GM20431 (cell line): Measurements from ENCODE around the gene DCUN1D2.
"Not testable (repeated sequence)": the region's sequence is repeated elsewhere in the genome, so short reads cannot be mapped to it uniquely, and the experiment has no call there.

Experiments
- in situ Hi-C: fragments of 300-500 bp; cut with MseI, MboI; formaldehyde crosslinking; loops from one replicate; pipeline ENCODE4 v1.15.0; 2020; ENCODE audit warnings: low sequenced_read_pairs; ENCODE audit not compliant: unreplicated experiment

The DCUN1D2 gene

DNA sequence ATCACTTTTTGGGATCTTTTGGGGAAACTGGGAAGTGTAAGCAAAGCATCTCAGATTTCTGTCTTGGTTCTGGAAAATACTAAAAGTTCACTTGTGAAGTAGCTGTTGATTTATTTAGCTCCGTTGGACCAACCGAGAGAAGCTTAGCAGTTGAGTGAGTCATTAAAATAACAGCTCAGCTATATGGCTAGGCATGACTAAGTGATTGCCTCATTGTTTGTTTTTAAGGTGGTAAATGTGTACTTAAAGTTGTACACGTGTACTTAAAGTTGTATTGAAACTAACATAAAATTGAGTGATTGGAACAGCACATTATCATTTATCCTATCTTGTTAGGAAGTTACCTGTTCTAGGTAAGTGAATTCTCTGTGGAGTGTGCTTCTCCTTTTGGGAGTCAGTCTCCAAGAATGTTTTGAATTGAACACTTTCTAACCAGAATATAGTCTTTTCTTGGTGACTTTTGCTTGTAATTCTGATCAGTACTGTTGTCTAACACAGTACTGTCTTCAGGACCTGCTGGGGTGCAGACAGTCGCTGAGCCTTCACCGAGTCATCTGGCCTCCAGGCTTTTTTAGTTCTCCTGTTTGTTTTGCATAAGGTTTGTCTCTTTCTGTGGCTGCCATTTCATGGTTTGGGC lies 2.9 kb upstream of the DCUN1D2 start:
- in situ Hi-C loops: no loop called here

DNA sequence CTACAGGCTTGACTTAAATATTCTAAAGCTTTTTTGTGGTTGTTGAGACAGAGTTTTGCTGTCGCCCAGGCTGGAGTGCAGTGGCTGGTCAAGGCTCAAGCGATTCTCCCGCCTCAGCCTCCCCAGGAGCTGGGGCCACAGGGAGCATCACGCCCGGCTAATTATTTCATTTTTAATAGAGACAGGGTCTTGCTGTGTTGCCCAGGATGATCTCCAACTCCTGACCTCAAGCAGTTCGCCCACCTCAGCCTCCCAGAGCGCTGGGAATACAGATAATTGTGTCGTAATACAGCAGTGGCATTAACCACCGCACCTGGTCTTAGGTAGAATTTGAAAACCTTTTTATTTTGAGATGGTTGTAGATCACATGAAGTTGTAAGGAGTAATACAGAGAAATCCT lies 1.5 kb upstream of the DCUN1D2 start:
- in situ Hi-C loops: no loop called here

DNA sequence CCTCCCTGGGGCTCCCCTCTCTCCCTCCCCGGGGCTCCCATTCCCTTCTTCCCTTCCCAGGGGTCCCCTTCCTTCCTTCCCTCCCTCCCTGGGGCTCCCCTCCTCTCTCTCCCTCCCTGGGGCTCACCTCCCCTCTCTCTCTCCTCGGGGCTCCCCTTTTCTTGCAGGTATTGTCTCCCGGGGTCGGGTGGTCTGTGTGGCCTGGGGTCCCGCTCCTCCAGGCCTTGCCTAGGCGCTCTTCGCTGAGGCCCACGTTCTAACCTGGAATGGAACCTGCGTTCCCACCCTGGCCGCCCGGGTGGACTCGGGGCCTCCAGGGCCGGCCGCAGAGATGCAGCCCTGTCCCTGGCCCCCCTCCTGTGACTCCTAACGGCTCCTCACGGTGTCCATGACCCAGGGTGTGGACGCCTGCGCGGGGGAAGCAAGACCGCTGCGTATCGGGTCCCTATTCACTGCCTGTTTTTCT lies 940 bp upstream of the DCUN1D2 start:
- in situ Hi-C loops: no loop called here

DNA sequence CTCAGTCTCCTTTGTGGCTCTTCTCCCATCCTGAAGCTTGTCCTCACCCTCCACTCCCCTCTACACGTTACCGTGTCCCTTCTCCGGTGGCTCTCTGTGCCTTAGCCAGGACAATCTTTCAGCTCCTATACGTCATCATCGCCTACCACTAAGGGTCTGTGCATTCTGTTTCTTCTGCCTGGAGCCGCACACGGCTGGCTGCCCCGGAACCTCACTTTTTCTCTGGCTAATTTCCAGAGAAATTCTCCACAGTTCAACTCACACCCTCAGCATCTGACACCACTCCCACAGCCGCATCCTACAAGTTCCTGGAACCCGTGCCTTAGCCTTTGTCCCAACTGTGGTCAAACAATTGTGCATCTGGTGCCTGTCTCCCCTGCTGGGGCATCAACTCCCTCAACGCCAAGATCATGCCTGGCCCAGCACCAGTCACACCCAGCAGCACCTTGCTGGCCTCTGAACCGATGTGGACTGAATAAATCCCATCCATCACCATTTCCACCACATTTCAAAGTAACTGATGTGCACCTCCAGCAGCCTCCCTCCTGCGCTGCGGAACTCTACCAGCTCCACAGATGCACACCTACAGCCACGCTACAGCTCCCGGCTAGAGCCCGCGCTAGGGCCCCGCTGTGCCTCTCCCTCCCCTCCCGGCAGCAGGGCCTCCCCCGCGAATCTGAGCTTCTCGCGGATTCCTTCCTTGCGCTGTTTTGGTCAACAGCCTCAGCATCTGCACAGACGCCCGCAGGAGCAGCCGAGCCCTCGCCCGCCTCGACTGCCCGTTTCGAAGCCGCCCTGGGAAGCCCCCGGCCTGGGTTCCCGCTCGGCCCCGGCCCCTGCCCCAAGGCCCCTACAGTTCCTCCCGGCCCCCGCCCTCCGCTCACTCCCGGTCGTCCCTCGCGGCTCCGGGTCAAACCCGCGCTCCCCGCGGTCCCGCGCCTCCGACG lies 689 bp downstream of the DCUN1D2 start:
- in situ Hi-C loops: no loop called here

DNA sequence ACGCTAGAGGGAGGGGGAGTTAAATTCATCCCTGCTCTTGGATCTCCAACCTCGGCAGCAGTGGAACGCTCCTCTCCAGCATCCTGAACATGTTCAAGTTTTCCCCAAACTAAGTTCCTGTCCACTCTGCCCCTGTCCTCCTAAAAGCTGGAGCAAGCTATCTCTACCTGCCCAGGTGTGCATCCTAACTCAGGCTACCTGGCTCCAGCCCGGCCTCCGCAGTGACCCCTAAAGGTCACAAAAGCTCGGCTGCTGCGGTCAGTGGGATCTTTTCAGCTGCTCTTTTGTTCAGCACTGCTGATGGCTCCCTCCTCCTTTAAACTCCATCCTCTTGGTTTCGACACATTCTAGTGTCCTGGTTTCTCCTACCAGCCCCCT lies 1.4 kb downstream of the DCUN1D2 start:
- in situ Hi-C loops: no loop called here

DNA sequence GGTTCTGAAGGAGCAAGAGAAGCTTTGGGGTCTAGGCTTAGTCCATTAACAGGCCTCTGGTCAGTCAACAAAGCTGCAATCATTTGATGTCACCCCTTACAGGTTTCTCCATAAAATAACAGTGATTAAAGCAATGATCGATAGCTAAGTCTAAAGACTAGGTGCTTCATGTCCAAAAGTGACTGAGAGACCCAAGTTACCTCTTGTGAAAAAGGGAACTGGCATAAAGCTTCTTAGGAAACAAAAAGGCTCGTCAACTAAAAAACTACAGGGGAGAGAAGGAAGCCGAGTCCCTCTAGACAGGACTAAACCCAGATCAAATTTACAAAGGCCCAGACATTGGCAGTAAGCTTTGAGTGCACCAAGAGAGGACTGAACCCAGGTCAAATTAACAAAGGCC lies 2.2 kb downstream of the DCUN1D2 start:
- in situ Hi-C loops: no loop called here

DNA sequence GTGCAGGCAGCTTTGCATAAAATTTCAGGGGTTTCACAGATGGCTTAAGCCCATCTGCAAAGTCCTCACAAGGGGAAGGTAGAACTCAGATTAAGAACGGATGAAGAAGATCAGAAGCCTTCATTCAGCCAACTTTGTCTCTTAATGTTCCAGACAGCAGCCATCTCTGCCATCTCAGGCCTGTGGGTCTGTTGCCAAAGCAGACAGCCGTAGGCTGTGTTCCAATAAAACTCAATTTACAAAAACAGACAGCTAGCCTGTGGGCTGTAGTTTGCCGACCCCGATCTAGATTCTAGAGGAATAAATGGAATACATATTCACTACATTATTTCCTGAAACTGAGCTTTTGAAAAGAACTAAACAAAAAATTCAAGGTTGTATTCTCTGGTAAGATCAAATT lies 3.8 kb downstream of the DCUN1D2 start:
- in situ Hi-C loops: no loop called here

DNA sequence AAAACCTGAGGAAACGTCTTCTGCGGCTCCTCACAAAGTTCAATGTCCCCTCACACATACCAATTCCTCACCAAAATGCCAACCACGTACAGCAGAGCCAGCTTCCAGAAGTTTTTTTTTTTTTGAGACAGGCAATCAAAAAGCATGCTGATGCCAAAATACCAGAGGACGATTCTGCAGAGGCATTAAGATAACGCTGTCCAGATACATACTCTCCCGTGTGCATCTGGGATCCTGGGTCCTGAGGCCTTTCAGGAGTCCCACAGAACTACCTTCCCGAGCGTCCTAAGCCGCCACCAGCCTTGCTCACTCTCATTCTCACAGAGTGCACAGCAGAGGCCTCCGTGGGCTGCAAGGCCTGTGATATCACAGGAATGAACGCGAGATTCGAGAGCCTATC lies 5.0 kb downstream of the DCUN1D2 start:
- in situ Hi-C loops: no loop called here

DNA sequence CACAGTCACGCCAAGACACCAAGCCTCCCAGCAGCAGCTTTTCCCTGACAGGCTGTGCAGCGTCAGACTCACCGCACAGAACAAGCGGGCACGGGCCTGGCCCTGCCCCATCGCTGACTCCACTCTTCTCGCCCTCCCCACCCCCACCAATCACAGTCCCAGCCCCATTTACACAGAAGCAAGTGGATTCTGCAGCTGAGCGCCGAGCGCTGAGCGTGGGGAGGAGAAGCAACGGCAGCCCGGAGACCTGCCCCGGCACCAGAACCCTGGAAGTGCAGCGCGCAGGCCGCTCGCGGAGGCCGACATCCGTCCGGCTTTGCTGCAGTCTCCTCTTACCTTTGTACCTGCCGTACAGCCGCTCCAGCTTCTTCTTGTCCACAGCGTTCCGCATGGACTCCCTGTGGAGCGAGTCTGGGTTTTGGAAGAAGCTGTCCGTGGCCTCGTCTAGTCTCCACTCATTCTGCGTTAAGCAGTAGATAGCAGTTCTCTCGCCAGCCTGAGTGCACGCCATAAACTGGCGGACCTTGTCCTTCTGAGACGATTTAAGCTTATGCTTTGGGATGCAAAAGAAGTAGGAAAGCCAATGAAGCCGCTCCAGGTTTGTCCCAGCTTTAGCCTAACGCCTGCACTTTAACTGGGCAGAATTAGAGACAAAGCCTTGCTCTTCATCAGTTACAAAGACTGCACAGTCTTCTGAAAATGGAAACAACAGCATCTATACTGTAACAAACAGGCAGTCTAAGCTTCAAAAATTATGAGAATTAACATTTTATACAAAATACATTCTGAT lies 6.8 kb downstream of the DCUN1D2 start:
- in situ Hi-C loops: no loop called here

DNA sequence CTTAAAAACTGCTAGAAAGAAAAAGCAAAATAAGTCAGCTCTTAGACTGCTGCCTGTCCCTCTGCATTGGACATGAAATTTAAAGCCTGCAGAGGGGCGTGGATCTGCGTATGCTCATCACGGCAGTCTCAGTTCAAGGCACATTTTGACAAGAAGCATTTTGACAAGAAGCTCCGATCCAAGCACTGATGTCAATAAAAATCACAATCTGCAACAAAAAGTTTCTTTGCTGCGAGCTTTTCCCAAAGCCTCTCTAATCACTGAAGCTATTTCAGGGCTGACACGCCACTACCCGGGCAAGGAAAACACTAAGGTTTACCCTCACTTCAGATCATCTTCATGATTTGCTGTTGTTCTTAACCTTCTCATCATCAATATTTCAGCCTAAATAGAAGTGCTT lies 7.4 kb downstream of the DCUN1D2 start:
- in situ Hi-C loops: no loop called here

DNA sequence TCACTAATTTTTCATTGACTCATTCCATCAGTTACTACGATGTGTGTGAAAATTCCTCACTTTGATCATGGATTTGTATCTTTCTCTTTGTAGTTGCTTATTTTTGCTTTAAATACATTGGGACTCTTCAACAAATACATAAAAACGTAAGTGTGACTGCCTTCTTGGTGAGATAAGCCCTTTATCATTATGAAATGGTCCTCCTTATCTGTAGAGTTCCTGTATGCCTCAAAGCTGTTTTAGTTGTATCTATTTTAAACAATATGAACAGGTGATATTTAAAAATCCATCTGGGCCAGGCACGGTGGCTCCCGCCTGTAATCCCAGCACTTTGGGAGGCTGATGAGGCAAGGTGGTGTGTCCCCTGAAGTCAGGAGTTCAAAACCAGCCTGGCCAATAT lies 11.3 kb downstream of the DCUN1D2 start:
- in situ Hi-C loops: no loop called here

DNA sequence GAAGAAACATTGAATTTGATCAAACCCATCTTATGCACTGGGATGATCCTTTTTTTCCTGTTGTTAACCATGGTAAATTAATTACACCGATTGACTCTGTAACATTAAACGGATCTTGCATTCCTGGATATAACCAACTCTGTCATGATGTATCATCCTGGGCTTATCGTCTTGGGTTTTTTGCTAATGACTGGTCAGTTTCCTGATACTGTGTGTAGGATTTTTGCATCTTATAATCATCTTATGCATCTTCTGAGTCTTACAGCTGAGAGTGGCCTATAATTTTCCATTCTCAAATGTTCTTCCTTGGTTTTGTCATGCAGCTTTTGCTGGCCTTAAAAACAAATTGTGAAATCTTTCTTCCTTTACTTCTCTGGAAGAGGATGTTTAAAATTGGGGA lies 12.8 kb downstream of the DCUN1D2 start:
- in situ Hi-C loops: no loop called here

DNA sequence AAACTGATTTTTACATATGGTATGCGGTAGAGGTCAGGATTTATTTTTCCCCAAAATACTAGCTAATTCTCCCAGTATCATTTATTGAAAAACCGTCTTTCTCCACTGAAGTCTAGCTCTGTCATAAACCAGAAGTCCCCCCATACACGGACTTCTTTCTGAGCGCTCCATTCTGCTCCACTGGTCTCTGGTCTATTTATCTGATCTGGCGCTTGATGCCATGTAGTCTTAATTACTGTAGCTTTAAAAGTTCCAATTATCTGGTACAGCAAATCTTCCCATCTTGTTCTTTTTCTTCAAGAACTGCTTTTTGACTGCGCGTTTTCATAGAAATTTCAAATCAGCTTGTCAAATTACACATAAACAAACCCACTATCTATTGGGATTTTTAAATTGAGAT lies 13.7 kb downstream of the DCUN1D2 start:
- in situ Hi-C loops: no loop called here

DNA sequence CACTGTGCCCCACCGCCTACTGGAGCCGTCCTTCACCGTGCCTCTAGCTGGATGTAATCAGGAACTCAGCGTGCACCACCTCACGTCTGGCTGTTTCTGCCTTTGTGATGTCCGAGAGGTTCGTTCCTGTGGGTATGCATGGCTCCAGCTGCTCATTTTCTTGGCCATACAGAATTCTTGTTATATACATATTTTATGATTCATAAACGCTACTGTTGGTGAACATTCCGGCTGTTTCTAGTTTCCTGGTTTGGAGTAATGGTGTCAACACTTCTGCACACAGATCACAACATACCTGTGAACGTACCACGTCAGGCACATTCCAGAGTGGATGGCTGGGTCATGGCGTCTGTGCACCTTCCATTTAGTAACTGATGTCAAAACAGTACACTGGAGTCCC lies 14.6 kb downstream of the DCUN1D2 start:
- in situ Hi-C loops: no loop called here

DNA sequence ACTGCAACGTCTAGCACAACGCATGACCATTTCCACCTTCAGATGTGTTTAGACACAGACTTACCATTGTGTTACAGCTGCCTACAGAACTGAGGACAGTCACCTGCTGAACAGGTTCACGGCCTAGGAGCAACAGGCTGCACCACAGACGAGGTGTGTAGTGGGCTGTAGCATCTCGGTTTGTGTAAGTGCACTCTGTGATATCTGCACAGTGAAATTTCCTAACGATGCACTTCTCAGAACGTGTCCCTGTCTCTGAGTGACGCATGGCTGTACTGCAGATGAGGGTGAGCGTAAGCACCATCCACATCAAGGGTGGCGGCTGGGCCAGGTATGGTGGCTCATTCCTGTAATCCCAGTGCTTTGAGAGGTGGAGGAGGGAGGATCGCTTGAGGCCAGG lies 15.2 kb downstream of the DCUN1D2 start:
- in situ Hi-C loops: no loop called here

DNA sequence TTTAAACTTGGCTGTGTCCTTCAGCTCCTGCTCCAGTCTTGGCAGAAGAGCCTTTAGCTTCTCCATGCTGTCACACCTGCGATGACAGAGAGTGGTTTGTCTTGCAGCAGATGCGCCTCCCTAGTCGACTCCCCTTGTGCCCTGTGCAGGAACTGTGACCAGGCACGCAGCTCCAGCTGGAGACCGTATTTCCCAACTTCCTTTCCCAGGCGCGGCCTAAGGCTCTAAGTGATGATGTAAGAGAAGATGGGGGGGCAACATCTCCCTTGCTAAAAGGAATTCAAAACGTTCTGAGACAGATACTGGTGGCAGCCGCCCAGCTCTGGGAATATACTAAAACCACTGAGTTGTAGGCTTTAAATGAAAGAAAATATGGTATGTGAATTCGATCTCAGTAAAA lies 16.3 kb downstream of the DCUN1D2 start:
- in situ Hi-C loops: no loop called here

DNA sequence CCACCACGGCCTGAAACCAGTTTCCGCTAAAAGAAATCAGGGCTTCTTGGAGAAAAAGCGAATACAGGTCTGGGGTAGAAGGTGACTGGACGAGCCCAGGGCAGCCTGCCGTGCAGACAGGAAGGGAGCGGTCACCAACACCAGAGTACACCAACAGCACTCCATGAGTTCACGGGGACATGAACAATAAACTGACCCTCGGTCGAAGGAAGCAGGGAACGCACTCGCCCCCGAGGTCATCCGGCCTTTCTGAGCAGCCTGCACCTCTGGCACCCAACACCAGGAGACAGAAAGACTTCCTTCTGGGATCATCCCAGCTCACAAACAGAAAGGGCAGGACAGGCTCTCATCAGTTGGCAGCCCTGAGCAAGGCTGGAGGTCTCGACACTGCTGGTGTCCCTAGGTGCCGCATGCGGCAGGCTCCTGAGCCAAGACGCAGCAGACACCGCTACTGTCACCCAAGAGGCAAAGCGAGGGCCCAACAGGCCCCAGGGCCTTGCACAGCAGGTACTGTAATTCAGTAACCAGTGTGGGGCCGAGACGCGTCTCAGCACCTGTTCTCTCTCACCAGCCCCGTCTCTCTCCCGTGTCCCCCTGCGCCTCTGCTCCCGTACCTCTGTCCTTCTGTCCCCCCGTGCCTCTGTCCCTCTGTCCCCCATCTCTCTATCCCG lies 18.0 kb downstream of the DCUN1D2 start:
- in situ Hi-C loops: no loop called here

DNA sequence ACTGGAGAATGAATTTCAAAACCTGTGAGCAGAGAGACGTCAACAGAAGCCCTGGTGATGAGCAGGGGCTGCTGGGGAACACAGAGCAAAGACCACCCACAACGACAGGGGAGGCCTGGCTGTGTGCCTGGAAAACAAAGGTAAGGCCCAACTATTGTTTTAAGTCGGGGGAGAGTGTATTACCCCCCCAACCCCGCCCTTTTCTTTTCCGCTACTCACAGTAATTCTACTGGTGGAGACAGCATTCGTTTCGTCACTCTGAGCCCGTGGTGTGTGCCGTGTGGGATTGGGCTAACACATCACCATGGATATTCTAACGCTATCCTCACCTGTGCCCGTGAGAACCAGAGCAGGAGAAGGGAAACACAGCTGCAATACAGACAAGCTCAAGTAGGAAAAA lies 18.7 kb downstream of the DCUN1D2 start:
- in situ Hi-C loops: no loop called here

DNA sequence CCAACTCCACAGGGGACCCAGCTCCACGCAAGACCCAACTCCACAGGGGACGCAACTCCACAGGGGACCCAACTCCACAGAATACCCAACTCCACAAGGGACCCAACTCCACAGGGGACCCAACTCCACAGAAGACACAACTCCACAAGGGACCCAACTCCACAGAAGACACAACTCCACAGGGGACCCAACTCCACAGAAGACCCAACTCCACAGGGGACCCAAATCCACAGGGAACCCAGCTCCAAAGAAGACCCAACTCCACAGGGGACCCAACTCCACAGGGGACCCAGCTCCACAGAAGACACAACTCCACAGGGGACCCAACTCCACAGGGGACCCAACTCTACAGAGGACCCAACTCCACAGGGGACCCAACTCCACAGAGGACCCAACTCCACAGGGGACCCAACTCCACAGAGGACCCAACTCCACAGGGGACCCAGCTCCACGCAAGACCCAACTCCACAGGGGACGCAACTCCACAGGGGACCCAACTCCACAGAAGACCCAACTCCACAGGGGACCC lies 19.8 kb downstream of the DCUN1D2 start:
- in situ Hi-C loops: not testable (repeated sequence)

DNA sequence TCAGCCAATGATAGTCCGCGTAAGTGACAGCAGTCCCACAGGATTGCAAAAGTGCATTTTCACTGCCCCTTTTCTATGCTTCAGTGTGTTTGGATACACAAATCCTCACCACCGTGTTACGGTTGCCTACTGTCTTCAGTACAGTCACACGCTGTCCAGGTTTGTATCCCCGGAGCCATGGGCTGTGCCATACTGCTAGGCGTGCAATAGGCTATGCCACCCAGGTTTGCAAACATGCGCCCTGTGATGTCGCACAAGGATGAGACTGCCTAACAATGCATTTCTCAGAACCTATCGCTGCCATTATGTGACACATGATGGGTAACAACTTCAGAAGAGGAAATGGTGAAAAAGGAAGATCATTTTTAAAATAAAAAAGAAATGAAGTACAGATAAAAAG lies 20.4 kb downstream of the DCUN1D2 start:
- in situ Hi-C loops: no loop called here
